A549 (cell line): Measurements from ENCODE around the gene ARMH3. TPM values are rescaled to one million over a fixed set of nuclear protein-coding genes. Genes with fewer than 3 reads are reported as not detected.
A peak's percentile ranks its signal among the peaks of the same experiment; 100 is the strongest.

ENCODE experiments used
- ATAC-seq, 2 experiments: fragments of 200-7000 bp in 1 of 2; fragments of >200 bp in 1 of 2; cut with Nextera tagmentation in 1 of 2; cut with Tn5 transposase in 1 of 2; 3 replicates each; pipeline versions ENCODE4 v1.8.0 to v1.9.1; 2018 to 2020; ENCODE audit warnings: mild to moderate bottlenecking in 1 of 2, moderate library complexity in 1 of 2
- CTCF ChIA-PET: fragments of 300-600 bp; sonication (Branson Sonifier 250); formaldehyde crosslinking; extraction: SDS; loops from one replicate; lab custom pipeline; 2021; ENCODE audit warnings: antibody characterized with exemption, inconsistent platforms; lab: Yijun Ruan, JAX
- POLR2A ChIA-PET: fragments of 350-600 bp; formaldehyde crosslinking; extraction: SDS; loops from one replicate; lab custom pipeline; 2021; ENCODE audit warnings: antibody characterized with exemption, inconsistent platforms; lab: Yijun Ruan, JAX
- DNase-seq, 2 experiments: peaks; one replicate each; pipeline versions ENCODE4 v3.0.0 to v3.0.0-alpha.2; 2011 to 2016; ENCODE audit warnings: low read depth in 1 of 2, low spot score in 1 of 2
- FAIRE-seq: peaks from 2 replicates; lab custom pipeline; 2011; peaks lifted over from hg19 to GRCh38; lab: Jason Lieb, UNC
- H3K27ac ChIP-seq, 2 experiments: fragments of >200 bp; sonication (Bioruptor Twin); formaldehyde crosslinking; 3 replicates each; pipeline ENCODE4 v1.5.1; 2016 to 2017
- H3K4me1 ChIP-seq: fragments of >200 bp; sonication (Bioruptor Twin); formaldehyde crosslinking; 3 replicates; pipeline ENCODE4 v1.6.1; 2016
- H3K4me2 ChIP-seq: fragments of >200 bp; sonication (Bioruptor Twin); formaldehyde crosslinking; 3 replicates; pipeline ENCODE4 v1.6.1; 2016
- H3K4me3 ChIP-seq: fragments of >200 bp; sonication (Bioruptor Twin); formaldehyde crosslinking; 3 replicates; pipeline ENCODE4 v1.5.1; 2016
- H3K9me3 ChIP-seq: fragments of >200 bp; sonication (Bioruptor Twin); formaldehyde crosslinking; 3 replicates; pipeline ENCODE4 v1.6.1; 2016
- CBX2 ChIP-seq: fragments of 200-600 bp; sonication (generic); IDR thresholded peaks from 2 replicates; pipeline ENCODE4 v1.6.1; 2016; ENCODE audit warnings: low read depth, mild to moderate bottlenecking, borderline replicate concordance
- CEBPB ChIP-seq, 2 experiments: fragments of >200 bp in 1 of 2; sonication (Bioruptor Twin) in 1 of 2; formaldehyde crosslinking in 1 of 2; IDR thresholded peaks; 2 replicates each; pipeline ENCODE4 v1.6.1; 2012 to 2016
- ESRRA ChIP-seq: fragments of 150-350 bp; IDR thresholded peaks from 2 replicates; pipeline ENCODE4 v1.6.1; 2014; ENCODE audit warnings: mild to moderate bottlenecking, low read length, borderline replicate concordance
- FOSL2 ChIP-seq, 2 experiments: fragments of 450-650 bp in 1 of 2; fragments of >200 bp in 1 of 2; sonication (Bioruptor Twin) in 1 of 2; formaldehyde crosslinking; IDR thresholded peaks; 2 replicates each; pipeline versions ENCODE4 v1.5.0 to v1.6.1; 2016 to 2020; ENCODE audit warnings: mild to moderate bottlenecking in 1 of 2, moderate library complexity in 1 of 2
- FOXS1 ChIP-seq: fragments of 250-450 bp; sonication (Bioruptor Pico); IDR thresholded peaks from 2 replicates; pipeline ENCODE4 v1.5.0; 2020; ENCODE audit warnings: mild to moderate bottlenecking, moderate library complexity
- HDAC2 ChIP-seq: fragments of 200-600 bp; sonication (generic); IDR thresholded peaks from 2 replicates; pipeline ENCODE4 v1.6.1; 2016
- HEYL ChIP-seq: fragments of 250-450 bp; sonication (Bioruptor Pico); IDR thresholded peaks from 2 replicates; pipeline ENCODE4 v1.8.0; 2021; ENCODE audit warnings: mild to moderate bottlenecking, moderate library complexity
- HOXB13 ChIP-seq: fragments of 250-450 bp; sonication (Bioruptor Pico); IDR thresholded peaks from 2 replicates; pipeline ENCODE4 v1.5.0; 2020; ENCODE audit warnings: low read depth, mild to moderate bottlenecking, moderate library complexity
- JUN ChIP-seq, 2 experiments: fragments of >200 bp; sonication (Bioruptor Twin); formaldehyde crosslinking; IDR thresholded peaks; 2 replicates in 1 of 2; 3 replicates in 1 of 2; pipeline ENCODE4 v1.6.1; 2016 to 2017
- KDM5A ChIP-seq: fragments of 200-600 bp; sonication (generic); IDR thresholded peaks from 2 replicates; pipeline ENCODE4 v1.6.1; 2016; ENCODE audit warnings: antibody characterized with exemption, mild to moderate bottlenecking
- MAFK ChIP-seq: fragments of 450-650 bp; IDR thresholded peaks from 2 replicates; pipeline ENCODE4 v1.6.1; 2014; ENCODE audit not compliant: partially characterized antibody
- NFE2L2 ChIP-seq: fragments of 150-350 bp; conservative IDR thresholded peaks from 2 replicates; pipeline ENCODE4 v1.6.1; 2014; ENCODE audit warnings: low read length
- NPAS2 ChIP-seq: fragments of 250-450 bp; sonication (Bioruptor Pico); IDR thresholded peaks from 2 replicates; pipeline ENCODE4 v1.8.0; 2022; ENCODE audit warnings: mild to moderate bottlenecking, moderate library complexity, borderline replicate concordance
- POLR2AphosphoS2 ChIP-seq: conservative IDR thresholded peaks from 2 replicates; pipeline ENCODE4 v1.6.1; 2012; ENCODE audit warnings: low read length, improper control_type of control experiment, inconsistent platforms
- RFX5 ChIP-seq: fragments of 450-650 bp; IDR thresholded peaks from 2 replicates; pipeline ENCODE4 v1.7.1; 2014; ENCODE audit warnings: antibody characterized with exemption, mild to moderate bottlenecking, moderate library complexity
- SREBF2 ChIP-seq: fragments of 450-650 bp; IDR thresholded peaks from 2 replicates; pipeline ENCODE4 v1.6.1; 2014; ENCODE audit warnings: mild to moderate bottlenecking, moderate library complexity
- TP53 ChIP-seq: fragments of 250-450 bp; sonication (Bioruptor Pico); IDR thresholded peaks from 2 replicates; pipeline ENCODE4 v1.5.0; 2021; ENCODE audit warnings: mild to moderate bottlenecking, moderate library complexity
- ZC3H11A ChIP-seq: fragments of 450-650 bp; IDR thresholded peaks from 2 replicates; pipeline ENCODE4 v1.6.1; 2014; ENCODE audit warnings: antibody characterized with exemption, mild to moderate bottlenecking
- ZFP36 ChIP-seq: fragments of 450-650 bp; IDR thresholded peaks from 2 replicates; pipeline ENCODE4 v1.6.1; 2014; ENCODE audit warnings: borderline replicate concordance; ENCODE audit not compliant: partially characterized antibody
- ZSCAN20 ChIP-seq: fragments of 250-450 bp; sonication (Bioruptor Pico); IDR thresholded peaks from 2 replicates; pipeline ENCODE4 v1.8.0; 2022; ENCODE audit warnings: mild to moderate bottlenecking, moderate library complexity
- WGBS: methylation state at CpG from one replicate; pipeline ENCODE4 v1.1.6; 2017; ENCODE audit errors: missing lambda C conversion rate; 5-methylcytosine and 5-hydroxymethylcytosine counted together
- polyA plus RNA-seq, 4 experiments: library from polyadenylated mRNA; depleted of rRNA in 3 of 4; stranded (reverse); fragments of >200 nt; fragmentation: RNase III in 1 of 4; extraction: RNeasy Plus Mini Kit Qiagen cat#74134 plus additional on column Dnase treatment in 1 of 4; gene quantifications; 2 replicates in 3 of 4; 3 replicates in 1 of 4; pipeline ENCODE4 v1.2.3, GENCODE V29; 2011 to 2017
- TF ChIP-seq, protein P1 (sequence below): IDR thresholded peaks from 2 replicates; pipeline ENCODE4 v1.6.1; 2012; ENCODE audit warnings: low read depth, borderline replicate concordance
- TF ChIP-seq, protein P2 (sequence below): fragments of 250-450 bp; sonication (Bioruptor Pico); IDR thresholded peaks from 2 replicates; pipeline ENCODE4 v1.5.0; 2021; ENCODE audit warnings: mild to moderate bottlenecking, moderate library complexity, borderline replicate concordance

Gene ARMH3
- polyA plus RNA-seq, 2 of the 4 experiments (the other 2 are of a cell fraction): 12.7 to 17.3 TPM

DNA sequence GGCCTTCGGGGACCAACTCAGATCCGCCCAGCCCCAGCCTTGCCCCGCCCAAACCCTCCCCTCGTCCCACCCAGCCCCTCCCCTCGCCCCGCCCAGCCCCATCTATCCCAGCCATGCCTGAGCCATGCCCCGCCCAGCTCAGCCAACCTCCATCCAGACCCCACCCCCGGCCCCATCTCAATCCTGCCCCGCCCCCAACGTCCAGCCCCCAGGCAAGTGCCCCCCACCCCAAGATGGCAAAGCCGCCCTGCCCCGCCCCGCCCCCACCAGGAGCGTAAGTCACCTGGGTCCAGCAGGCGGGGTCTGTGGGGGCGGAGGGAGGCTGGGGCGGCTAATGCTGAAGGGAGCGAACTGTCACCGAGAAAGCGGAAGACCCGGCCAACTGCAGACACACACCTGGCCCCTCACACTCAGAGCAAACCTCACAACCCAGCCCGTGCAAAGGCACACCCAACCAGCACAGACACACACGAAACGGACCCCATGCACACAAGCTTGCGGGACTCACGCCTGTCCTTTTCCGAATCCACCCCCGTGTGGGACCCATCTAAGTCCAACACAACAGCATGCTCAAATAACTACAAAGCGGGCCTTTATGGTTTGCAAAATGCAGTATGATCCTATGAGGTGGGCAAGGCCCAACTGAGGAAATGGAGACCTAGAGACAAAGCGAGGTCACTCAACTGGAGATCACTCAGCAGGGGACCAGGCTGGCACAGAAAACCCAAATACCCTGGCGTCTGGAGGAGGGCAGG is 226.2 kb downstream of the ARMH3 start:
- ChIA-PET POLR2A (interaction anchor here (1.0 to 1.9 kb wide), 2 partner anchors 11 to 12 kb away, joined by 6 to 9 read pairs; partner anchors contain the start of gene OGA), CTCF (interaction anchor here (0.5 kb wide), 2 partner anchors 51 to 511 kb away, joined by 3 to 4 read pairs; no protein-coding TSS in a partner anchor)
- no peak for TF ChIP-seq FOXS1 (CRISPR knock-in tag)
- no peak for DNase-seq
- FAIRE-seq: no peak
- H3K27ac ChIP-seq: peak overlapping the region; percentile 84 to 94; a peak in 5 of 6 replicates
- no peak for ATAC-seq
- H3K4me3 ChIP-seq: peak overlapping the region; percentile 53; the same call in 2 of the 3 replicates
- H3K4me1 ChIP-seq: peaks cover 18% of the 10 kb centered on the region
- no peaks in the 10 kb centered on the region for H3K9me3 ChIP-seq
- 85% methylated on average over 16 of the region's 31 CpGs for WGBS
- H3K4me2 ChIP-seq: peak overlapping the region; percentile 78

DNA sequence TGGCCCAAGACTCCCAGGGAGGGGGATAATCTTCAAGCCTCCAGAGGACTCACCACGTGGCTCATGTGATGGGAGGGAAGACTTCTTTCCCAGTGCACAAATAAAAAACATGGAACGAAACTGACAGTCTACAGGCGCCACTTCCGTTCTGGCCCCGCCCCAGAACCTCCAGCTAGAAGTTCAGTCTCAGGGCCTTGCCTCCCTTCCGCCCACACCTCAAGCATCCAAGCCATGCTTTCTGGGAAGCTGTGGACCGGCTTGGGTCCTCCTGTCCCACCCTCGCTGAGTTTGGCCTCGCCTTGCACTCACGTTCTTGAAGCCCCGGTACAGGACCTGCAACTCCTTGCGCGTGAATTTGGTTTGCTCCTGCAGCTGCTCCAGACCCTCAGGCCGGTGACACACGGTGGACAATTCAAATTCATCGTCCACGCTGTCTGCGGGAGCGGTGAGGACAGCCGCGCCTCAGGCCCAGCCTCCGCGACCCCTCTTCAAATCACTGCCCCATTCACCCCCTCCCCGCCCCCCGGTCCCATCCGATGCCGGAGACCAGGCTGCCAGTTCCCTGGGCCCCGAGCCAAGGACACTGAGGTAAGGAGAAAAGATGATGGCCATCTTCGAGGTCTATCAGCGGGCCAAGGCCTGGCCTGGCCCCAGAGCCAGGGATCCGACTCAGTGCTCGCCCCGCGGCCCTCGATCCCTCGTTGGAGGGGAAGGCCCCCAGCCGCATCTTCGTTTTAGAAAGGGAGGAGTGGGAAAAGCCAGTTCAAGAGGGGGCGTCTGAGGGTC is 227.0 kb downstream of the ARMH3 start:
- ATAC-seq: no peak
- H3K4me3 ChIP-seq: no peak overlapping the region
- POLR2A ChIA-PET: interaction anchor here (1.0 to 2.5 kb wide), 2 partner anchors 10 to 11 kb away, joined by 6 to 14 read pairs; partner anchors contain the start of gene OGA
- CTCF ChIA-PET: interaction anchor here (0.5 to 4.9 kb wide), 7 partner anchors 8 to 206 kb away, joined by 3 to 31 read pairs (median 3); no protein-coding TSS in a partner anchor
- no peak overlapping the region for H3K4me2 ChIP-seq
- TF ChIP-seq ZC3H11A: no peak
- FAIRE-seq: no peak
- DNase-seq: no peak
- H3K9me3 ChIP-seq: no peaks in the 10 kb centered on the region
- H3K27ac ChIP-seq: no peak overlapping the region
- H3K4me1 ChIP-seq: peaks cover 18% of the 10 kb centered on the region
- WGBS: 92% methylated on average over 38 of the region's 39 CpGs

DNA sequence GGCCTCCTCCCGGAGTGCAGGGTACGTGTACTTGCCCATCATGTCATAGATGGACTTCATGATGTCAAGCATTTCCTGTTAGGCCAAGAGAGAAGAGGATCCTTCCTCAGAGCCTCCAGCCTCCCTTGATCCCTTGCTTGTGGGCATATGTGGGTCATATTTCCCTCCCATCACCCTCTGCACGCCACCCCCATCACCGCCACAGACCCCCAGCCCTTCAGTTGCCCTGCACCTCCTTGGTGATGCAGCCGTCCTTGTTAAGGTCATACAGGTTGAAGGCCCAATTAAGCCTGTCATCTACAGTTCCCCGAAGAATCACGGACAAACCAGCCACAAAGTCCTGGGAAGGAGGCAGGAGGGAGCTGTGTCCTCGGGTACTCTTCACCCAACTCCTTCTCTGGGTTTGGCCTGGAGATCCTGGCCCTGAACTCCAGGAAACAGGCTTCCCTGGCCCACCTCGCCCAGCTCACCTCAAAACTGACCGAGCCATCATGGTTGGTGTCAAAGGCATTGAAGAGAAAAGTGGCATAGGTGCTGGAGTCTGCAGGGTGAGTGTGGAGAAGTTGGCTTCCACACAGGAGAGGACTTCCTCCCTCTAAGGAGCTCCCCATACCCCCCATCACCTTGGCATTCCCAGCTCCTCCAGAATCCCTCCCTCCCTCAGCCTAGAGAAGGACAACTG is 227.9 kb downstream of the ARMH3 start:
- DNase-seq (no peak), FAIRE-seq (no peak), ATAC-seq (no peak)
- Histone ChIP-seq H3K27ac (no peak overlapping the region), H3K4me1 (peaks cover 18% of the 10 kb centered on the region), H3K4me2 (no peak overlapping the region), H3K4me3 (no peak overlapping the region), H3K9me3 (no peaks in the 10 kb centered on the region)
- WGBS: 95% methylated on average over 10 of the region's 10 CpGs
- no peak for TF ChIP-seq MAFK
- TF ChIP-seq JUN (IDR thresholded peaks at IDR 0.05): no peak
- no peak for TF ChIP-seq ZFP36
- TF ChIP-seq, protein P1, sequence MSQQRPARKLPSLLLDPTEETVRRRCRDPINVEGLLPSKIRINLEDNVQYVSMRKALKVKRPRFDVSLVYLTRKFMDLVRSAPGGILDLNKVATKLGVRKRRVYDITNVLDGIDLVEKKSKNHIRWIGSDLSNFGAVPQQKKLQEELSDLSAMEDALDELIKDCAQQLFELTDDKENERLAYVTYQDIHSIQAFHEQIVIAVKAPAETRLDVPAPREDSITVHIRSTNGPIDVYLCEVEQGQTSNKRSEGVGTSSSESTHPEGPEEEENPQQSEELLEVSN: no peak
- TF ChIP-seq NPAS2: no peak
- TF ChIP-seq KDM5A: no peak
- TF ChIP-seq, protein P2, sequence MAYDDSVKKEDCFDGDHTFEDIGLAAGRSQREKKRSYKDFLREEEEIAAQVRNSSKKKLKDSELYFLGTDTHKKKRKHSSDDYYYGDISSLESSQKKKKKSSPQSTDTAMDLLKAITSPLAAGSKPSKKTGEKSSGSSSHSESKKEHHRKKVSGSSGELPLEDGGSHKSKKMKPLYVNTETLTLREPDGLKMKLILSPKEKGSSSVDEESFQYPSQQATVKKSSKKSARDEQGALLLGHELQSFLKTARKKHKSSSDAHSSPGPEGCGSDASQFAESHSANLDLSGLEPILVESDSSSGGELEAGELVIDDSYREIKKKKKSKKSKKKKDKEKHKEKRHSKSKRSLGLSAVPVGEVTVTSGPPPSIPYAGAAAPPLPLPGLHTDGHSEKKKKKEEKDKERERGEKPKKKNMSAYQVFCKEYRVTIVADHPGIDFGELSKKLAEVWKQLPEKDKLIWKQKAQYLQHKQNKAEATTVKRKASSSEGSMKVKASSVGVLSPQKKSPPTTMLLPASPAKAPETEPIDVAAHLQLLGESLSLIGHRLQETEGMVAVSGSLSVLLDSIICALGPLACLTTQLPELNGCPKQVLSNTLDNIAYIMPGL (CRISPR knock-in tag): no peak
- TF ChIP-seq POLR2AphosphoS2: no peak
- ChIA-PET POLR2A (interaction anchor here (2.5 kb wide), 1 partner anchor 10 kb away, joined by 14 read pairs; the partner anchor contains the start of gene OGA), CTCF (interaction anchor here (0.6 to 4.9 kb wide), 12 partner anchors 8 to 223 kb away, joined by 3 to 31 read pairs (median 4); partner anchors contain the start of gene OGA)

DNA sequence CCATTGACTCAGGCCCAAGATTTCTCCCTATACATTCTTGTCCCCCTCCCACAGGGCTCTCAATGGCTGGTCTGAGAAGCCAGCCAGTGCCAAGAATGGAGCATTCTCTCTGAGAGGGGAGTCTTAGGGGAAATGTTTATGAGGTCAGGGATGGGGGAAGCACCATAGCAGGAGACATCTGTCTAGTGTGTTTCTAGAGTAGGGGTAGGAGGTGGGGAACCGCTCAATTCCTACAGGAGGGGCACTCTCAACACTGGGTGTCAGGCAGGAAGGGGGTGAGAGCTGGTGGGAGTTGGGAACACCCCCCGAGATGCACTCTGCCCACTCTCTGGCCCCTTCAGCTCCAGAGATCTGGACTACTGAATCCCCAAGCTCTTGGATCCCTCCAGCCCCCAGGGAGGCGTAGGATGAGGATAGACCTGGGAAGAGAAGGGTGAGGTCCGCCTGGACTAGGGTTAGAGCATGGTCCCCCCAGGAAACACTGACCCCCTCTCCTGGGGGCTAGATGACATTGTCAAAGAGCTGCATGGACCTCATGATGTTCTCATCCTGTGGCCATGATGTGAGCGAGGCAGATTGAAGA is 229.0 kb downstream of the ARMH3 start:
- no peak for FAIRE-seq
- no peak overlapping the region for H3K4me3 ChIP-seq
- no peak for DNase-seq
- H3K9me3 ChIP-seq: no peaks in the 10 kb centered on the region
- ChIA-PET CTCF (interaction anchor here (1.0 to 4.9 kb wide), 8 partner anchors 8 to 183 kb away, joined by 3 to 31 read pairs (median 4); partner anchors contain the start of gene OGA), POLR2A (interaction anchor here (2.5 kb wide), 1 partner anchor 9 kb away, joined by 14 read pairs; the partner anchor contains the start of gene OGA)
- H3K4me1 ChIP-seq: peaks cover 17% of the 10 kb centered on the region
- no peak overlapping the region for H3K4me2 ChIP-seq
- no peak for TF ChIP-seq CEBPB (IDR thresholded peaks at IDR 0.05)
- no peak for TF ChIP-seq RFX5
- TF ChIP-seq SREBF2: no peak
- no peak for TF ChIP-seq CBX2
- no peak for TF ChIP-seq HEYL (CRISPR knock-in tag)
- TF ChIP-seq NFE2L2: no peak
- TF ChIP-seq ZSCAN20: no peak
- TF ChIP-seq FOSL2 (IDR thresholded peaks at IDR 0.05): no peak
- no peak for TF ChIP-seq FOSL2 (CRISPR knock-in tag; IDR thresholded peaks at IDR 0.05)
- TF ChIP-seq JUN (IDR thresholded peaks at IDR 0.05): no peak
- no peak for TF ChIP-seq HOXB13 (CRISPR knock-in tag)
- TF ChIP-seq HDAC2: no peak
- TF ChIP-seq ESRRA: no peak
- no peak for TF ChIP-seq TP53 (CRISPR knock-in tag)
- no peak overlapping the region for H3K27ac ChIP-seq
- ATAC-seq: no peak
- 74% methylated on average over 5 of the region's 5 CpGs for WGBS
